ENCODE data around the gene RBM26. TPM values are rescaled to one million over a fixed set of nuclear protein-coding genes. Genes with fewer than 3 reads are reported as not detected.
A peak's percentile ranks its signal among the peaks of the same experiment; 100 is the strongest.

RBM26 gene
- 10 to 100 TPM; 28.1 to 28.3 TPM for total RNA-seq

GRCh38 chr13:79405831-79406596 lies at the start of gene RBM26:
Gene RBM26, minus strand, starts transcription at chr13:79406255. Its CDS starts 481 bp downstream, at chr13:79405774.
- Histone ChIP-seq H3K4me1 (peaks cover 23% of the 10 kb centered on the region), H3K27ac (peak within 1 kb of the TSS; percentile 92), H3K9me3 (no peaks in the 10 kb centered on the region), H3K9ac (ENCODE audit: low read depth in 2 of 2, low read length in 2 of 2) (peak within 1 kb of the TSS; percentile 72 to 97), H3K36me3 (no peaks in the 10 kb centered on the region), H3K4me3 (peak within 1 kb of the TSS; percentile 78), H3K27me3 (no peaks in the 10 kb centered on the region)
- TF ChIP-seq CTCF (IDR thresholded peaks at IDR 0.05), result no peak
- peak; percentile 95 for DNase-seq
- intact Hi-C loops (cut with DNase I), result no loop called here

GRCh38 chr13:79455331-79455730 lies 49.3 kb upstream of the RBM26 start:
- TF ChIP-seq CTCF (IDR thresholded peaks at IDR 0.05), result no peak
- no peak for DNase-seq
- Histone ChIP-seq H3K4me1 (no peaks in the 10 kb centered on the region), H3K27me3 (no peaks in the 10 kb centered on the region), H3K9ac (ENCODE audit: low read depth in 2 of 2, low read length in 2 of 2) (no peak overlapping the region), H3K27ac (no peak overlapping the region), H3K9me3 (no peaks in the 10 kb centered on the region), H3K4me3 (no peak overlapping the region), H3K36me3 (no peaks in the 10 kb centered on the region)
- intact Hi-C loops (cut with DNase I), result no loop called here

- no peak overlapping the region for H3K9ac ChIP-seq (ENCODE audit: low read depth in 2 of 2, low read length in 2 of 2)
- TF ChIP-seq CTCF (IDR thresholded peaks at IDR 0.05), result no peak
- intact Hi-C loops (cut with DNase I), result no loop called here
Measured at GRCh38 chr13:79452239-79452913, 46.3 kb upstream of the RBM26 start.

GRCh38 chr13:79451500-79451962 lies 45.5 kb upstream of the RBM26 start:
- intact Hi-C loops (cut with DNase I), result no loop called here
- no peaks in the 10 kb centered on the region for H3K36me3 ChIP-seq
- TF ChIP-seq CTCF (IDR thresholded peaks at IDR 0.05), result no peak
- no peak overlapping the region for H3K4me3 ChIP-seq
- no peak for DNase-seq
- H3K9ac ChIP-seq (ENCODE audit: low read depth in 2 of 2, low read length in 2 of 2), result no peak overlapping the region
- no peaks in the 10 kb centered on the region for H3K9me3 ChIP-seq
- H3K27me3 ChIP-seq, result no peaks in the 10 kb centered on the region
- no peaks in the 10 kb centered on the region for H3K4me1 ChIP-seq
- H3K27ac ChIP-seq, result no peak overlapping the region

More at GRCh38 chr13:79452239-79452913, 46.3 kb upstream of the RBM26 start:
- DNase-seq, result no peak
- Histone ChIP-seq H3K27me3 (no peaks in the 10 kb centered on the region), H3K4me3 (no peak overlapping the region), H3K9me3 (no peaks in the 10 kb centered on the region), H3K27ac (no peak overlapping the region), H3K36me3 (no peaks in the 10 kb centered on the region), H3K4me1 (no peaks in the 10 kb centered on the region)

- intact Hi-C loops (cut with DNase I), result no loop called here
- Histone ChIP-seq H3K27me3 (no peaks in the 10 kb centered on the region), H3K9me3 (no peaks in the 10 kb centered on the region), H3K36me3 (no peaks in the 10 kb centered on the region), H3K4me3 (no peak overlapping the region), H3K4me1 (no peaks in the 10 kb centered on the region), H3K27ac (no peak overlapping the region), H3K9ac (ENCODE audit: low read depth in 2 of 2, low read length in 2 of 2) (no peak overlapping the region)
- no peak for DNase-seq
- no peak for TF ChIP-seq CTCF (IDR thresholded peaks at IDR 0.05)
Measured at GRCh38 chr13:79450110-79450509, 44.1 kb upstream of the RBM26 start.
